ENCODE measurements around the gene TADA2A. TPM values are rescaled to one million over a fixed set of nuclear protein-coding genes. Genes with fewer than 3 reads are reported as not detected.
A peak's percentile ranks its signal among the peaks of the same experiment; 100 is the strongest.

Gene TADA2A
- total and polyA plus RNA-seq, 2 of the 8 experiments (the other 6 are each of a cell fraction or from before 2014, with no cell fraction given): 8.4 to 18.5 TPM

DNA sequence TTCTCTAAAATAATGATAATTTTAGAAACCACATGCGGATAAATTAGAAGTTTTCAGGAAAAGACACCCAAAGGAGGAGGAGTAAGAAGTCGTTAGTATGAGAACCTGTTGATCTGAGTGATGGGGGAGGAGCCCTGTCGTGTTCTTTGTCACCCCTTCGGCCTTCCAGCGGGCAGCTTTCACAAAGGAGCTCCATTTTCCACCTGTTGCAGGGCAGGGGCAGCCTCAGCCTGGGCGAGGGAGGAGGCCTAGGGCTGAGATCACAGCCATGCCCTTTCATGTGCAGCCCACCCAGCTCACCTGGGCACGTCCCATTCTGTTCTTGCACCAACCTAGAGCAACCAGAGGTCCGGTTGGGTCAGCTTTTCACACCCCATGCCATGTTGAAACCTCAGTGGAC lies 88.3 kb downstream of the TADA2A start:
- DNase-seq (ENCODE audit: low read depth in 1 of 2, low spot score in 2 of 2) (no peak), FAIRE-seq (no peak)
- Histone ChIP-seq H3K79me2 (ENCODE audit: control insufficient read depth in 1 of 2, insufficient read depth in 2 of 2, low read length in 2 of 2) (peaks cover 0 to 69% of the 10 kb centered on the region in 2 experiments; a peak in 2 of 4 replicates), H3K14ac (ENCODE audit: insufficient read length) (no peak overlapping the region), H4K8ac (ENCODE audit: extremely low read depth, insufficient read depth, low read length) (no peak overlapping the region), H4K91ac (replicated peaks; ENCODE audit: insufficient read length, low read length) (no peak overlapping the region), H4K20me1 (replicated peaks in 1 of 2; ENCODE audit: control insufficient read depth in 1 of 2, insufficient read depth in 2 of 2, low read length in 2 of 2) (peaks cover 0 to 3% of the 10 kb centered on the region in 2 experiments), H3K23ac (ENCODE audit: insufficient read length) (no peak overlapping the region), H3K4me1 (replicated peaks in 1 of 4; ENCODE audit: control insufficient read depth in 3 of 4, insufficient read depth in 4 of 4, low read length in 3 of 4) (peaks cover 7 to 14% (median 10%) of the 10 kb centered on the region in 4 experiments), H2BK15ac (ENCODE audit: low read length) (no peak overlapping the region), H3K56ac (replicated peaks; ENCODE audit: insufficient read length, low read depth, low read length) (no peak overlapping the region), H3K18ac (ENCODE audit: extremely low read depth, low read length) (no peak overlapping the region), H3K27ac (ENCODE audit: low read depth, low read length) (peak overlapping the region; percentile 50; the same call in 1 of the 2 replicates), H3K36me3 (ENCODE audit: control insufficient read depth in 2 of 4, insufficient read depth in 4 of 4, low read length in 3 of 4) (no peaks in the 10 kb centered on the region), H4K5ac (ENCODE audit: insufficient read length, low read depth, low read length) (no peak overlapping the region), H2AFZ (ENCODE audit: low read length) (no peak overlapping the region), H3K4me3 (ENCODE audit: extremely low read depth in 1 of 4, insufficient read depth in 2 of 4, low read depth in 3 of 4, low read length in 4 of 4) (no peak overlapping the region), H3K9ac (replicated peaks in 1 of 4; ENCODE audit: extremely low read depth in 1 of 4, low read depth in 3 of 4, low read length in 3 of 4) (peak overlapping the region in 1 of 4 experiments; percentile 35; a peak in 2 of 7 replicates), H2AK5ac (ENCODE audit: low read depth, low read length) (peak overlapping the region; percentile 18; the same call in 1 of the 2 replicates), H2BK20ac (ENCODE audit: low read length) (no peak overlapping the region), H3K79me1 (ENCODE audit: low read depth, low read length) (peaks cover 4% of the 10 kb centered on the region; the same call in 1 of the 2 replicates), H3K27me3 (replicated peaks in 1 of 4; ENCODE audit: control insufficient read depth in 3 of 4, extremely low read depth in 1 of 4, insufficient read depth in 3 of 4, low read length in 3 of 4) (no peaks in the 10 kb centered on the region; a peak in 2 of 7 replicates), H2BK12ac (ENCODE audit: low read depth, low read length) (peak overlapping the region; percentile 10; the same call in 1 of the 2 replicates), H2BK120ac (replicated peaks; ENCODE audit: low read depth, low read length) (no peak overlapping the region), H3K9me3 (ENCODE audit: insufficient read depth in 2 of 2, low read depth in 1 of 2, low read length in 1 of 2) (no peaks in the 10 kb centered on the region), H2BK5ac (ENCODE audit: low read depth, low read length) (no peak overlapping the region; the same call in 1 of the 2 replicates), H3K4ac (replicated peaks; ENCODE audit: insufficient read length, low read depth, low read length) (no peak overlapping the region), H3K4me2 (ENCODE audit: insufficient read depth in 1 of 2, low read depth in 2 of 2, low read length in 2 of 2) (peak overlapping the region in 1 of 2 experiments; percentile 15; a peak in 2 of 4 replicates), H3K23me2 (ENCODE audit: low read depth, low read length) (no peaks in the 10 kb centered on the region; the same call in 1 of the 2 replicates)
- ChIA-PET CTCF (ENCODE audit: partially characterized antibody) (interaction anchor here (0.9 to 2.9 kb wide), 5 partner anchors 11 to 122 kb away, joined by 3 to 17 read pairs (median 4); no protein-coding TSS in a partner anchor), POLR2A (ENCODE audit: partially characterized antibody) (interaction anchor here (1.1 to 1.8 kb wide), 3 partner anchors 10 to 16 kb away, joined by 5 to 8 read pairs (median 5); no protein-coding TSS in a partner anchor)
- TF ChIP-seq RNF2 (IDR thresholded peaks at IDR 0.05; ENCODE audit: borderline replicate concordance, low read depth, low read length, missing control alignments, poor library complexity, severe bottlenecking) (no peak), POLR2A (IDR thresholded peaks at IDR 0.05; ENCODE audit: control extremely low read depth in 1 of 2, low read depth in 2 of 2, low read length in 2 of 2) (peak in 1 of 2 experiments; percentile 24; a peak in 1 of 3 replicates), YY1 (IDR thresholded peaks at IDR 0.05; ENCODE audit: low read depth, low read length) (no peak)
- 57% methylated on average over 7 of the region's 8 CpGs; no CpG with 5 or more reads in 1 of the 2 experiments for WGBS, 2 experiments (ENCODE audit: extremely low coverage in 1 of 2, insufficient coverage in 1 of 2, insufficient read length in 1 of 2, insufficient replicate concordance in 2 of 2, low coverage in 1 of 2, low lambda C conversion rate in 2 of 2, missing lambda C conversion rate in 1 of 2)
